ENCODE results near the gene TICAM2. TPM values are rescaled to one million over a fixed set of nuclear protein-coding genes. Genes with fewer than 3 reads are reported as not detected.

Gene TICAM2
- total RNA-seq, 3 donors from 2014 or later, result 1.9 to 4.3 (median 3.5) TPM

DNA sequence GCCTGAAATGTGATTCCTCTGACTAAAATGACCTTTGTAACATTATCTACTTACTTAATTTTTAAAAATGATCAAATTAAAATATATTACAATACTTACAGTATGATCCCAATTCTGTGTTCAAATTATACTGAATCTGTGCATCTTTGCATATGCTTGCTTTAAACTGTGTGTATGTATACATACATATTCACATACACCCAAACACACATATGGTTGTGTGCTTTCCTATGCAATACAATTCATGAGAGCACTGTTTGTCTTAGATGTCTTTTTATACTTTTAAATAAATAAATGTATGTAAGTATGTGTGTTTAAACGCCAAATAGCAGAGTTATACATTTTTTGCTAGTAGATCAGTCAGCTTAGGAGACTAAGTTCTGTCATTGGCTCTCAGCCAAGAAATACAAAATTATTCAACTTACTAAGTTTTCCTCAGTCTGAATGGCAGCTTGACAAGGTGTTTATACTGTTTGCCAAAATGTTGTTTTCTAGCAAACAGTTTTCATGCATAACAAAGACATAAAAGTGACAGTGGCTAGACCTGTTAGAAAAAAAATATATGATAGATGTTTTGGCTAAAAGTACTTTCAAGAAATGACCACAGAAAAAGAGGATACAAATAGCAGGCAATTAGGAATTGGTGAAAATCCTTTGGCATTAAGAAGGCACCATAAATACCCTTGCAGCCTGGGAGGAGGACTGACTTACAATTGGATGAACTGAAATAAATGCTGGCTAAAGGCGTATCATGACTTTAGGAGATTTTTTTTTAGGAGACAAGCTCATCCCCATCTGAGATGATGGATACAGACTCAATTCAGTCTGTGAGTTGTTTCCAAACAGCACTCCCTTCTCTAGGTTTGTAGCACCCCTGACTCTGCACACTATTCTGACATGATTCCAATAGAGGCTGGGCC, 7.9 kb downstream of the TICAM2 start:
- Histone ChIP-seq H3K4me3 (no peak overlapping the region), H3K36me3 (ENCODE audit: low read depth) (no peaks in the 10 kb centered on the region), H3K9me3 (no peaks in the 10 kb centered on the region), H3K4me1 (ENCODE audit: low read depth) (no peaks in the 10 kb centered on the region)
- DNase-seq, result no peak
- ATAC-seq, result no peak
- TF ChIP-seq, protein P1, sequence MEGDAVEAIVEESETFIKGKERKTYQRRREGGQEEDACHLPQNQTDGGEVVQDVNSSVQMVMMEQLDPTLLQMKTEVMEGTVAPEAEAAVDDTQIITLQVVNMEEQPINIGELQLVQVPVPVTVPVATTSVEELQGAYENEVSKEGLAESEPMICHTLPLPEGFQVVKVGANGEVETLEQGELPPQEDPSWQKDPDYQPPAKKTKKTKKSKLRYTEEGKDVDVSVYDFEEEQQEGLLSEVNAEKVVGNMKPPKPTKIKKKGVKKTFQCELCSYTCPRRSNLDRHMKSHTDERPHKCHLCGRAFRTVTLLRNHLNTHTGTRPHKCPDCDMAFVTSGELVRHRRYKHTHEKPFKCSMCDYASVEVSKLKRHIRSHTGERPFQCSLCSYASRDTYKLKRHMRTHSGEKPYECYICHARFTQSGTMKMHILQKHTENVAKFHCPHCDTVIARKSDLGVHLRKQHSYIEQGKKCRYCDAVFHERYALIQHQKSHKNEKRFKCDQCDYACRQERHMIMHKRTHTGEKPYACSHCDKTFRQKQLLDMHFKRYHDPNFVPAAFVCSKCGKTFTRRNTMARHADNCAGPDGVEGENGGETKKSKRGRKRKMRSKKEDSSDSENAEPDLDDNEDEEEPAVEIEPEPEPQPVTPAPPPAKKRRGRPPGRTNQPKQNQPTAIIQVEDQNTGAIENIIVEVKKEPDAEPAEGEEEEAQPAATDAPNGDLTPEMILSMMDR (IDR thresholded peaks at IDR 0.05), result no peak
- intact Hi-C loops (cut with DNase I, micrococcal nuclease), result no loop called here

DNA sequence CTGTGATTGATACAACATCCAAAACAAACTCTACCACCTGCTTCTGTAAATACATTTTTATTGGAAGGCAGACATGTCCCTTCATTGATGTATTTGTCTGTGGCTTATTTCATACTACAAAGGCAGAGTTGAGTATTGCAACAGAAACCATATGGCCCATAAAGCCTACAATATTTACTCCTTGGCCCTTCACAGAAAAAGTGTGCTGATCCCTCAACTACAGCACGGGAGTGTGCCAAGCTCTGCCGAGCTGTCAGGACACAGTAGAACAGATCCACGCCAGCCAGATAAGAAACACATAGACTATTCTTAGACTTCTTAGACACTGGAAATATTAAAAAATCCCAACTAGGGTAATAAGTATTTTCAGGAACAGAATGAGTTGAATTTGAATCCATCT, 13.2 kb downstream of the TICAM2 start:
- TF ChIP-seq, protein P1 (IDR thresholded peaks at IDR 0.05), result no peak
- no peaks in the 10 kb centered on the region for H3K9me3 ChIP-seq
- DNase-seq (no peak), ATAC-seq (peak; percentile 72)
- intact Hi-C loops (cut with DNase I, micrococcal nuclease), result loop anchor here in 1 of 2 donors (5.0 kb wide), 1 partner anchor 282 kb away; no protein-coding TSS in a partner anchor
- no peaks in the 10 kb centered on the region for H3K36me3 ChIP-seq (ENCODE audit: low read depth)
- no peaks in the 10 kb centered on the region for H3K4me1 ChIP-seq (ENCODE audit: low read depth)
- H3K4me3 ChIP-seq, result no peak overlapping the region

DNA sequence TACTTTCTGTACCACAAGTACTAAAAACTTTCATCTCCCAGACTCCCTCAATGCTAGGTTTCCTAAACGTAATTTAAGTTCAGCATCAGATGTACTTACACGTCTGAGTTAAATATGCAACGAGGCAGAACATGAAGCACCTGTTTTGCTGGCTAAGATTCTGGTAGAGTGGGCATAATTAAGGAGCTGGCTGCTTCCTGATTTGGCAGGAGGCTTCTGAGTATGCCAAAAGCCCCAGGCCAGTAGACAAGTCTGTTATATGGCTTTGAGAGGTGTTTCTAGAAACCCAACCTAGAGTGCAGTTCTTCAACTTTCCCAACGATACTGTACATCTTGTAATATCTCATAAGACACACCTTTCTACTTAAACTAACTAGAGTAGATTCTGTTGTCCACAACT, 13.6 kb downstream of the TICAM2 start:
- Histone ChIP-seq H3K4me1 (ENCODE audit: low read depth) (no peaks in the 10 kb centered on the region), H3K36me3 (ENCODE audit: low read depth) (no peaks in the 10 kb centered on the region), H3K4me3 (no peak overlapping the region), H3K9me3 (no peaks in the 10 kb centered on the region)
- ATAC-seq (no peak), DNase-seq (no peak)
- intact Hi-C loops (cut with DNase I, micrococcal nuclease), result loop anchor here in 1 of 2 donors (5.0 kb wide), 1 partner anchor 281 kb away; no protein-coding TSS in a partner anchor
- TF ChIP-seq, protein P1 (IDR thresholded peaks at IDR 0.05), result no peak

DNA sequence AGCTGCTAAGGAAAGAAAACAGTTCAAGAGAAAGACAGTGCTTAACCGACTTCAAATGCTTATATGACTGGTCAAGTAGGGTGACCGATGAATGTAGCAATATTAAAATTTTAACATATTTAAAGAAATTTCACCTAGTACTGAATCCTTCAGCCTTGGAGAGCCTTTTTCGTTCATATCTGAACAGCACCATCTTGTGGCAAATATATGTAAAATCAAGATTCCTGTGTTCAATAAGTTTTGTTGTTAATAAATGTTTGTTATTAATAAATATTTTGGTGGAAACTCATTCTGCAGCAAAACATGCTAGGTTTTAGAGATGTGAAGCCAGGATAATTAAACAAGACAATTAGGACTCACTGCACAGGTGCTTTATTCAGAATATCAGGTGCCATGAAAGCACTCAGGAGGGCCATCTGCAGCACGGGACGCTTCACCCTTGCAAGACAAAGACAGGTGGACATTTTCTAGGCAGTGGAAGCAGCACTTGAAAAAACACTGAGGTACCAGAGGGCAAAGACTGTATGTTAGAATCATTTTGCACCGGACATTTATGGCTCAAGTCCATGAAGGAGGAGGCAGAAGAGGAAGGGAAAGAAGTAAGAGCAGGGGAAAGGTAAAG, 15.6 kb downstream of the TICAM2 start:
- Histone ChIP-seq H3K9me3 (no peaks in the 10 kb centered on the region), H3K4me1 (ENCODE audit: low read depth) (no peaks in the 10 kb centered on the region), H3K36me3 (ENCODE audit: low read depth) (no peaks in the 10 kb centered on the region), H3K4me3 (no peak overlapping the region)
- DNase-seq (no peak), ATAC-seq (peak; percentile 42)
- intact Hi-C loops (cut with DNase I, micrococcal nuclease), result loop anchor here in 1 of 2 donors (5.0 kb wide), 1 partner anchor 279 kb away; no protein-coding TSS in a partner anchor
- TF ChIP-seq, protein P1 (IDR thresholded peaks at IDR 0.05), result no peak

DNA sequence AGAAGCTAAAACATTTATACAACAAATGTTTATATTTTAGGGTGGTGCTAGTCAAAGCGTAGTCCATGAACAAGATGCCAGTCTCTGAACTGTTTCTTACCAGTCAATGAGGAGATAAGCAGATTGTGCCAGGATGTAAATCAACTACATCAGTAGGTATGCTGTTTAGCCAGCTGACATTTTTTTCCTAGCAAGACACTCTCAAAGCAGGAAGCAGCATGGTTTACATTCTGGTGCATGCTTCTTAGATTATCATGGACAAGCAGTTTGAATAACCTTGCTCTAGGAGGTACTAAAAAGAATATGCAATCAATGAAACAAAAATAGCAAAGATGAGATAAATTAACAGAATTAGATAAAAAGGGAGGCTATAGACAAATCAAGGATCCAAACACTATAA, 17.0 kb downstream of the TICAM2 start:
- H3K4me3 ChIP-seq, result no peak overlapping the region
- no peaks in the 10 kb centered on the region for H3K9me3 ChIP-seq
- H3K36me3 ChIP-seq (ENCODE audit: low read depth), result no peaks in the 10 kb centered on the region
- TF ChIP-seq, protein P1 (IDR thresholded peaks at IDR 0.05), result no peak
- intact Hi-C loops (cut with DNase I, micrococcal nuclease), result loop anchor here in 1 of 2 donors (5.0 kb wide), 1 partner anchor 278 kb away; no protein-coding TSS in a partner anchor
- ATAC-seq, result no peak
- no peaks in the 10 kb centered on the region for H3K4me1 ChIP-seq (ENCODE audit: low read depth)
- DNase-seq, result no peak
